NCI-H774 (cell line): Measurements from ENCODE around the gene KRTAP5-8.
"Not testable (repeated sequence)": the region's sequence is repeated elsewhere in the genome, so short reads cannot be mapped to it uniquely, and the experiment has no call there.

Source experiments
- DNase-seq: peaks from one replicate; lab custom pipeline; 2025; lab: John Stamatoyannopoulos, UW

Gene KRTAP5-8

DNA sequence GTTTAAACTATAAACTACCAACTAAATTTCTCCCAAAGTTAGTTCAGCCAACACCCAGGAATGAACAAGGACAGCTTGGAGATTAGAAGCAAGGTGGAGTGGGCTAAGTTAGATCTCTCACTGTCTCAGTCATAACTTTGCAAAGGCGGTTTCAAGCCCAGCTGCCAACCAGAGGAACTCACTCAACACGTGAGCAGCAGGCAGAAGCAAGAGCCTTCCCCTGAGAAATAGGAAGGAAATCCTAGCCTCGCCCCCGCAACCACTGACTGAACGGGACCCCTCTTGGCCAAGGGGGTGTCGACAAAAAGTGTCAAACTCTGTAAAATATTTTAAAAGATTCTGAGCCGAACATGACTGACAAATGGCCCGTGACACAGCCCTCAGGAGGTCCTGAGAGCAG lies 6.0 kb downstream of the KRTAP5-8 start:
- DNase-seq: no peak

DNA sequence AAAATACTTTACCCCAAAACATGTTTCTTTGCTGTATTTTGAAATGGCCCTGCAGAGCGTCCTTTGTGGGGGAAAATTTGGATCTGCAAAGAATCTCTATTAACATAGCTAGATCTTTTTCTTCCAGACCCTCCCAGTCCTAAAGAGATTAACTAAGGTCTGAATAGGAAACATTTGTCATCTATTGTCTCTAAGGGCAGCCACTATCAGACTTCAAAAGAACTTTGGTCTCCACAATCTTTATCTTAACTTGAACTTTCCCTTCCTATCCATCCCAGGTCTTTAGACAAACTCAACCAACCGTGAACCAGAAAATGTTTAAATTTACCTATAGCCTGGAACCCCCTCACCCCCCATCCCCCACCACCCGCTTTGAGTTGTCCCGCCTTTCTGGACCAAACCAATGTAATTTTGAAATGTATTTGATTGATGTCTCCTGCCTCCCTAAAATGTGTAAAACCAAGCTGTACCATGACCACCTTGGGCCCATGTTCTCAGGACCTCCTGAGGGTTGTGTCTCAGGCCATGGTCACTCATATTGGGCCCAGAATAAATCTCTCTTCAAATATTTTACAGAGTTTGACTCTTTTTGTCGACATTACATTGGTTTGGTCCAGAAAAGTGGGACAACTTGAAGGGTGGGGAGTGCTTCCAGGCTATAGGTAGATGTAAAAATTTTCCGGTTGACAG lies 6.8 kb downstream of the KRTAP5-8 start:
- no peak for DNase-seq

DNA sequence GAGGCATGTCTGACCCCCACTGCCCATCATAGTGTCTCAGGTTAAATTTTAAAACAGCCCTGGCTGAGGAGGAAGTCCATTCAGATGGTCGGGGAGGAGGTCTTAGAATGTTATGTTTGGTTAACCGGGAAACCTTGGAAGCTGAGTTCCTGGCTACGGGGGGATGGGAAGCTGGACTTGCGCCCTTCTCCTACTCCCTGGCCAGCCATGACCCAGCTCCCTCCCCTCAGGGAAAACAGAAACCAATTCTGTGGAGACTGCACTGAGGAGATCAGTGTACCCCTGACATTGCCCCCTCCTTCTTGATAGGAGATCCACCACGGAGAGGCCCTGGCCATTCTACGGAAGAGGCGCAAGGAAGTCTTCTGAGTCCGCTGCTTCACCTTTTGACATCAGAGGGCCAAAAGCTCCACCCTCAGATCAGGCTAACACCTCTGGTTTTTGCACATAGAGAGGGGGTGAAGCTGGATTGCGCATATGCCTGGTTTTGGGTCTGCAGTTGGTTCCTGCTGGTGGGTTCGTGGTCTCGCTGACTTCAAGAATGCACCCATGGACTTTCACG lies 7.7 kb downstream of the KRTAP5-8 start:
- DNase-seq: no peak

DNA sequence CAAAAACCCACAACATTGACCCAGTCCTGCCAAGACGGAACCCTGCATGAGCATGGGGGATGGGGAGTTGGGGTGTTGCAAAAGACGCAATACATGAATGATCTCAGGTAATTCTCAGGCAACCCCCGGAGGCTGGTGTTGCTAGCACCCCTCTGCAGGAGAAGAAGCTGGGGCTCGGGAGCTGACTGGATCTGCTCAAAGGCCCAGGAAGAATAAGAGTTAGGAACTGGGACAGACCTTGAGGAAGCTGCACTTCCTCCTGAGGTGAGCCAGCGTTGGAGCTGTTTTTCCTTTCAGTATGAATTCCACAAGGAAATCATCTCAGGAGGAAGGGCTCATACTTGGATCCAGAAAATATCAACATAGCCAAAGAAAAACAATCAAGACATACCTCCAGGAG lies 10.3 kb downstream of the KRTAP5-8 start, which contains the start of gene KRTAP5-9:
TSS of gene KRTAP5-9 (plus strand) at position 301 of the 400 bp plus-strand sequence. CDS start 238 bp downstream, outside the sequence.
- DNase-seq: no peak

DNA sequence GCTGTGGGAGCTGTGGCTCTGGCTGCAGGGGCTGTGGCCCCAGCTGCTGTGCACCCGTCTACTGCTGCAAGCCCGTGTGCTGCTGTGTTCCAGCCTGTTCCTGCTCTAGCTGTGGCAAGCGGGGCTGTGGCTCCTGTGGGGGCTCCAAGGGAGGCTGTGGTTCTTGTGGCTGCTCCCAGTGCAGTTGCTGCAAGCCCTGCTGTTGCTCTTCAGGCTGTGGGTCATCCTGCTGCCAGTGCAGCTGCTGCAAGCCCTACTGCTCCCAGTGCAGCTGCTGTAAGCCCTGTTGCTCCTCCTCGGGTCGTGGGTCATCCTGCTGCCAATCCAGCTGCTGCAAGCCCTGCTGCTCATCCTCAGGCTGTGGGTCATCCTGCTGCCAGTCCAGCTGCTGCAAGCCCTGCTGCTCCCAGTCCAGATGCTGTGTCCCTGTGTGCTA lies 10.9 kb downstream of the KRTAP5-8 start:
- no peak for DNase-seq

DNA sequence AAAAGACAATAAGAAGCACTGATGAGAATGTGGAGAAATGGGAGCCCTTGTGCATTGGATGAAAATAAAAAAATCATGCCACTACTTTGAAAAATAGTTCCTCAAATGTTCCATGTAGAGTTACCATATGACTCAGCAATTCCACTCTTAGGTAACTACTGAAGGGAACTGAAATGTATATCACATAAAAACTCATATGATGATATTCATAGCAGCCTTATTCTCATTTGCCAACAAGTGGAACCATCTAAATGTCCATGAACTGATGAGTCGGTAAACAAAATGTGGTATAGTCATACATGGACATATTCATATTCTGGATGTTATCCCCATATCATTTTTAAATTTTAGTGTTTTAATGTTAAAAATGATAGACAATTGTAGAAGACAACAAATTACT lies 13.9 kb downstream of the KRTAP5-8 start:
- DNase-seq: no peak

DNA sequence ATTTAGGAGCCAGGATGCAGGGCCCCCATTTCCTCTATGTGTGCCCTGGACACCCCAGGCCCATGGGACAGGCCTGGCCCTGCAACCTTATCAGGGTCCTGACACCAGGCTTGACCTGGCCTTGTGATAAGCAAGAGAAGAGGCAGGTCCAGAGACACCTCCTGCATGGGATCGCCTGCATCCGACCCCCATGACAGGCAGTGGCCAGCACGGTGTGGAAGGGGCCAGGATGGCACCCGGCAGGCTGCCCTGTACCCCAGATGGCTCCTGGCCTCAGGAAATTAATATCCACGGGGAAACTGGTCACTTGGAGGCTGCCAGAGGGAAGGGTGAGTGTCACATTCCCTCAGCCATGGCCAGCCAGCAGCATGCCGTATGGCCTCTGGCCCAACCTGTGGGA lies 17.2 kb downstream of the KRTAP5-8 start:
- DNase-seq: no peak

DNA sequence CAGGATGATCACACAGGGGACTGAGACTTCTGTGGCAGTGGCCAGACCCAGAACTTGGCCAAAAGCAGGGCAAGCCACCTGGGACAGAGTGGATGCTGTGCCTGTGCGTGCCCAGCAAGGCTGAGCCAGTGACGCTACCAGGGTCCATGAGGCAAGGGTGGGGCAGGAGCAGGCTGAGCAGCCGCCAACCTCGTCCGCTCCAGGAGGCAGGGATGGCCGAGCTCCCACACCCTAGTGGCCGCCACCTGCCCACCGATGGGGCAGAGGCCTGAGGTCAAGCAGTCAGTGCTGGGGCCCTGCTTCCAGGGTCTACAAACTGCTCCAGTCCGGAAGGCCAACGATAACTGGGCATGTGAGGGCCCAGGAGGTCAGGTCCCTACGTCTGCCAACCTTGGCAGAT lies 17.7 kb downstream of the KRTAP5-8 start:
- no peak for DNase-seq

DNA sequence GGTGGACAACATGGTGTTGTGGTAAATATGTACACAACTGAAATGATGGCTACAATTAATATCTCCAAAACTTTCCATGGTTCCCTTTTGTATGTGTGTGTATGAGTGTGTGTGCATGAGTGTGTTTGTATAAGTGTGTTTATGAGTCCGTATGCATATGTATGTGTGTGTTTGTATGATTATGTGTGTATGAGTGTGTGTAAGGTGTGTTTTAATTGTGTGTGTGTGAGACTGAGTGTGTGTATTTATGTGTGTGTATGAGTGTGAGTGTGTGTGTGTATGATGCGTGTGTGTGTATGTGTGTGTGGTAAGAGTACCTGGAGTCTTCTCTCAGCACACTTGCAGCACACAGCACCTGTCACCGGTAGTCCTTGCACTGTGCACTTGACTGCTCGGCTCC lies 18.2 kb downstream of the KRTAP5-8 start:
- DNase-seq: no peak

DNA sequence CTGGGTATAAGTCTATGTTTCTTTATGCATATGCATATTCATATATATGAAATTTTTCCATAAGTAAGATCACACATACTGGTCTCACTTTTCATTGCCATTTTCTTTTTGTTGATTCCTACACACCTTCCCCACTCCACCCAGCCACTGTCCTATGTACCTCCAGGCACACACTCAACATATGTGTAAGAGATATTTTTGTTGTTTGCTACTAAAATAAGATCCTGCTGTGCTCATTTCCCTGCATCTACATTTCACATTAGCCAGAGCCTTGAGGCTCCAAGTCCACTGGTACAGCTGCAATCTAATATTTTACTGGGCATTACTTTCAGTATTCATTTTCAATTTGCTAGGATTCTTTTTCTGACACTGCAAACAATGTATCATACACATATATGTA lies 19.4 kb downstream of the KRTAP5-8 start:
- DNase-seq: no peak

DNA sequence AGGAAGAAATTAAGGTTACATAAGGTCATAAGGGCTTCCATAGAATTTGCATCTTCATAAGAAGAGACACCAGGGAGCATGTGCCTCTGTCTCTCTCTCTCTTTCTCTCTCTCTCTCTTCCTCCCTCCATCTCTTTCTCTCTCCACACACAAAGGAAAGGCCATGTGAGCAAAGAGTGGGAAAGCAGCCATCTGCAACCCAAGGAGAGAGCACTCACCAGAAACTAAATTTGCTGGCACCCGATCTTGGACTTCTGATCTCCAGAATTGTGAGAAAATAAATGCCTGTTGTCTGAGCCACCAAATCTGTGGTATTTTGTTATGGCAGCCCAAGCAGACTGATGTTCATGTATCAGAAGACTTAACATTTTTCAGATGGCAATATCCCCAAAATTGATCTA lies 21.2 kb downstream of the KRTAP5-8 start:
- DNase-seq: no peak

DNA sequence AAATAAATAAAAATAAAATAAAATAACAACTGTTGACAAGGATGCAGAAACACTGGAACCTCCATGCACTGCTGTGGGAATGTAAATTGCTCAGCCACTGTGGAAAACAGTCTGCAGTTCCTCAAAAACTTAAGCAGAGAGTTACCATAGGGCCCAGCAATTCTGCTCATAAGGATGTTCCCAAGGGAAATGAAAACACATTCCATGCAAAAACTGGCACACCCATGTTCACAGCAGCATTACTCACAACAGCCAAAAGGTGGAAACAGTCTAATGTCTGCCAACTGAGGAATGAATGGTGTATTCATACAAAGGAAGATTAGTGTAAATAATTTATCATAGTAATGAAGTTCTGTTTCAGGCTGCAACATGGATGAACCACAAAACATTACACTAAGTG lies 24.3 kb downstream of the KRTAP5-8 start:
- no peak for DNase-seq

DNA sequence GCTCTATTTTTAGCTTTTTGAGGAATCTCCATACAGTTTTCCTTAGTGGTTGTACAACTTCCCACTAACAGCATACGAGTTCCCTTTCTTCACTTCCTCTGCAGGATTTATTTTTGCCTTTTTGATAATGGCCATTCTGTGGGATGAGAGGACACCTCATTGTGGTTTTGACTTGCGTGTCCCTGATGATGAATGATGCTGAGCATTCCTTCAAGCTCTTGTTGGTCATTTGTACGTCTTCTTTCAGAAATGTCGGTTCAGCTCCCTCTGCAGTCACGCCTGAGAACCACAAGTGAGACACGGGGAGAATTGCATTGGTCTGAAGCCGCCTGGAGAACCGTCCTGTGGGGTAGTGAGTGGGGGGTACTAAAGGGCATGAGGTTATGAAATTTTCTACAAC lies 25.6 kb downstream of the KRTAP5-8 start:
- DNase-seq: no peak

DNA sequence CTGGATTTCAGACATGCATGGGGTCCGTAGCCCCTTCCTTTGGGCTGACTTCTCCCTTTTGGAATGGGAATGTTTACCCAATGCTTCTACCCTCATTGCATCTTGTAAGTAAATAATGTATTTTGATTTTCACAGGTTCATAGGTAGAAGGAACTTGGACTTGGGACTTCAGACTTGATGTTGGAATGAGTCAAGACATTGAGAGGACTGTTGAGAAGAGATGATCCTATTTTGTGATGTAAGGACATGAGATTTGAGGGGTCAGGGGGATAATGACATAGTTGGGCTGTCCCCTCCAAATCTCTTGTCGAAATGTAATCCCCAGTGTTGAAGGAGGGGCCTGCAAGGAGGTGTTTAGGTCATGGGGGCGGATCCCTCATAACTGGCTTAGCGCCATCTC lies 26.6 kb downstream of the KRTAP5-8 start:
- DNase-seq: no peak

DNA sequence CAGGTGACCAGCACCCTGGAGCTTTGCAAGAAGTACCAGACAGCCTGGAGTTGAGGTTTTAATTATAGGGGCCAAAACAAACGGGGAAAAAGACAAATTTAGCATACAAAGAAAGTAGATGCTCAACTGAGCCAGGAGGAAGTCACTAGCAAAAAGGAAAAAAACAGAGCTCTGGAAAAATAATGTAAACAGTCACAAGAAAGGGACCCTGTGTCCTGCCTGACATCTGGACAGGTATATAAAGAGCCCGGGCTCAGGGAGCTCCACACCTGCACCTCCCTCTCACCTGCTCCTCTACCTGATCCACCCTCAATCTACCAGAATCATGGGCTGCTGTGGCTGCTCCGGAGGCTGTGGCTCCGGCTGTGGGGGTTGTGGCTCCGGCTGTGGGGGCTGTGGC lies 27.4 kb downstream of the KRTAP5-8 start, which contains the start of gene KRTAP5-10:
TSS of gene KRTAP5-10 (plus strand) at position 301 of the 400 bp plus-strand sequence. CDS start at position 326, 25 bp downstream.
- no peak for DNase-seq

DNA sequence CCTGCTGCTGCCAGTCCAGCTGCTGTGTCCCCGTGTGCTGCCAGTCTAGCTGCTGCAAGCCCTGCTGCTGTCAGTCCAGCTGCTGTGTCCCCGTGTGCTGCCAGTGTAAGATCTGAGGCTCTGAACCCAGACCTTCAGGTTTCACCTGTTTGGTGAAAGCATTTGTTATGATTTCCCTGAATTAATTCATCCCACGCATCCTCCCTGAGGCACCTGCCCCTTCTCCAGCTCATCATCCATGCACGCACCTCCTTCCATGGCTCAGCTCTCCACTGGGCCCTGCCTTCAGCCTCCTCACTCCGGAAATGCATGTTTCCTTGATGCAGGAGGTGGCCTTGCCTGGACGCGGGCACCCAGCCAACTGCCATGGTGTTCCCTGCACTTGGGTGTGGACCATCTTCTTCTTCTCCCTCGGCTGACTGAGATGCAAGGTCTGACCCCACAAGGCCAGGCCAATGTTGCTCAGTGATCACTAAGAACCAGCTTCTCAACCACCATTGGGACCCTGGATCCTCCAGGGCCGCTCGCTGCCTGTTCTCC lies 28.3 kb downstream of the KRTAP5-8 start:
- no peak for DNase-seq

DNA sequence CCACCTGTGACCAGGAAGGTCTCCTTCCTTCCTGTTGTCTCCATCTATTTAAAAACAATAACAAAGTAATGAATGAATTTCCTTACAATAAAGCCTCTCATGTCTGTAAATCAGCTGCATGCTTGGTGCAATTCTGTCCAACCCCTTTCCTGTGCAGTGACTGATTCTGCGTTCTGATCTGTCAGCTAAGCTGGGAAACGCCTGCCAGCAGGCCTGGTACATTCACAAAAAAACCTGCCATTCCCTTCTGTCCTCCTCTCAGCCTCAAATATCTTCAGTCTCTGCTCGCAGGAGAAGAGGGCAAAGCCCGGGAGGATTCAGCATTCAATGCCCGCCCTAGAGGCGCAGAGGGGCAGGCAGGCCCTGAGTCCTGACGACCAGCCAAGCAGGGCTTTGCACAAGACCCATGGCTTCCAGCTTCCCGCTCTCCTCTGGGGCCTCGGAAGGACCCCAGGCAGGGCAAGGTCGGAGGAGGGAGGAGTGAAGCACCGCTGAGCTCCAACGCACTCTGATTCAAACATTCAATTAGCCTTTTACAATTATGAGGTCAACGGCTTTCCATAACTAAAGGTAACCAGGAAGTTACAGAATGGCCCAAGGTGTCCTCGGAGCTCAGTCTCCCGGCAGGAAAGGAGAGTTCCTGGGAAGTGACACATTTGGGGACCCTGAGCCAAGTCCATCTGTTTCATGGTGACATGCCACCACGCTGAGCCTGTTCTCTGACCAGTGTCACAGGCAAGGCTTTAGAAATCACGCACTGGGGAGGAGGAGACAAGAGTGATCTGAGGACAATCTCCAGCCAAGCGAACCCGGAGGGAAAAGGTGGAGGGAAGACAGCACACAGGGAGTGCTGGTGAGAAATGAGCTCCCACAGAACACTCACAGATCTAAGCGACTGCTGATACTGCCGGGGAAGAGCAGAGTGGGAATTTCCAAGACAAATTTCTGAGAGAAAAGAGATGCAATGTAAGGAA lies 29.1 kb downstream of the KRTAP5-8 start:
- DNase-seq: not testable (repeated sequence)

DNA sequence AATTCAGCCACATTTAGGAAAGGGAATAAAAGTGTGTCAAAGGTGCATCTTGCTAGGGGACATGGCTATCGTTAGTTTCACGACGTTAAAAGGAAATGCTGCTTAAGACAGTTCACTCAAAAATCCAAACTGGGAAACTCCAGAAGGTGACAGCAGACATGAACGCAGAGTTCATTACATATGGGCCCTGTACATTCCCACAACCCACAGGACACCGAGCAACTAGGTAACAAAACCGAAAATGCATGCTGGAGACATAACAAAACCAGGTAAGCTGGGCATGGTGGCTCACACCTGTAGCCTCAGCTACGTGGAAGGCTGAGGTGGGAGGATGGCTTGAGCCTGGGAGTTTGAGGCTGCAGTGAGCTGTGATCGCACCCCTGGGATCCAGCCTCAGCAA lies 29.8 kb downstream of the KRTAP5-8 start:
- DNase-seq: not testable (repeated sequence)

DNA sequence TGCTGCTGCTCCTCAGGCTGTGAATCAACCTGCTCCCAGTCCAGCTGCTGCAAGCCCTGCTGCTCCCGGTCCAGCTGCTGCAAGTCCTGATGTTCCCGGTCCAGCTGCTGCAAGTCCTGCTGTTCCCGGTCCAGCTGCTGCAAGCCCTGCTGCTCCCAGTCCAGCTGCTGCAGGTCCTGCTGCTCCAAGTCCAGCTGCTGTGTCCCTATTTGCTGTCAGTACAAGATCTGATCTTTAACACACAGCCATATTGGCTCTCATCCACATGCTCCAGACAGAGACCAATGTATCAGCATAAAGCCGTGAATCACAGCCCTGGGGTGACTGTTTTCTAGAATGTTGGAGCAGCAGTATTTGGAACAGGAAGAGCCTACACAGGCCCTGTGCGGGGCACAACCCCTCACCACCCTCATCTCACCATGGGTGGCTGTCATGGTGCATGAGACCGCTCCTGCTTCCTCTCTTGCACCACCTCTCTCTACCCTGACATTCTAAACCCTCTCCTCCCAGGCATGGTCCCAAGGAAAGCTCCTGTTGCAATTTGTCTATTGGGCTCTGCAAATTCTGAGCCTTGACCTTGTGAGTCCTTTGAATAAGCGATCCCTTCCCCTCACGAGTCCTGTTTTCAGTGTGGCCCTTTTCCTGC lies 31.0 kb downstream of the KRTAP5-8 start:
- DNase-seq: no peak

DNA sequence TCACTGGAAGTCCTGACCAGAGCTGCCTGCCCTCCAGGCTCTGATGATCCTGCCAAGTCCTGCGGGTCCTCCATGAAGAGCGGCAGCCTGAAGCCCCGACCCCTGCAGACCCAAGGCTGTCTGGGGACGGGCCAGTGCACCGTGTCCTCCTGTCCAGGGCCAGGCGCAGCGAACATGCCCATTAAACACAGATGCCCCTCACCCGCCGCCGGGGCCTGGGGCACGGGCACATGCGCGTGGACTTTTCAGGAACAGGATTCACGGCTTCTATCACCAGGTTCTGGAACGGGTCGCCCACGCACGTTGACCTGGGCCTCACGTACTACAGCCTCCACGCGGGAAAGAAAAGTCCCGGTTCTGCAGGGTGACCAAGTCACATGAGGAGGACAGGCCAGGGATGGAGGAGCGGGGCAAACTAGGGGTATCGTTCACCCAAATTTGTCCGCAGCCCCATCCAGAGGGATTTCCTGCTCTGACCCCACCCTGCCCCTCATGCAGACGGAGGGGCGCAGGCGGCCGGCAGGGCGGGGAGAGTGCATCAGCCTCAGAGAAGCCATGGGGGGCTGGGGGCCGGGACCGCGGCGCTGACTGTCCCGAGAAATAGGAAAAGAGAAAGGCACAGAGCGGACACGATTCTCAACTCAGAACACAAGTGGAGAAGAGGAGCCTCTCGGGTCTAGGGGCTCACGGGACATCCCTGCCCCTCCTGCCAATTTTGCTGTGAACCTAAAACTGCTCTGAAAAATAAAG lies 33.5 kb downstream of the KRTAP5-8 start:
- not testable (repeated sequence) for DNase-seq

DNA sequence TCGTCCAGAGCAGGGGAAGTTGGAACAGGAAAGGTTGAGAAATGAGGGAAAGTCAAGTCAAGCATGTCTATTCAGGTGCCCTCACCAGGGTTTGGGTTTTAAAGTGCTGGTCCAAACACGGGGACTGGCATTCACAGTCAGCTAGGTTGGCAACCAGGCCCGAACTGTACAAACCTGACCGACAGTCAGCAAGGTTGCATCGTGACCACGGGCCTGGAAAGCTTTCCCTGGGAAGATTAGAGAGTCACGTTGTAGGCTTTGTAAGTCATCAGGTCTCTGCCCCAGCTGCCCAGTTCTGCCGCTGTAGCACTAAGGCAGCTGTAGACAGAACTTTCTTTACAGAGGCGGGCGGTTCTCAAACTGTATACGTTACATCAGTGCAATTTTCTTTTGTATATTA lies 35.0 kb downstream of the KRTAP5-8 start:
- DNase-seq: no peak
